CD14-positive monocyte (primary cell): ENCODE data around the gene TRIM64C. TPM values are rescaled to one million over a fixed set of nuclear protein-coding genes. Genes with fewer than 3 reads are reported as not detected.
"Not testable (repeated sequence)": the region's sequence is repeated elsewhere in the genome, so short reads cannot be mapped to it uniquely, and the experiment has no call there.

Experiments
- DNase-seq, 3 donors: peaks; one replicate each; pipeline ENCODE4 v3.0.0-alpha.2; 2011 to 2022
- H2AFZ ChIP-seq: 2 replicates; pipeline ENCODE4 v1.6.0; 2012; ENCODE audit warnings: mild to moderate bottlenecking, low read depth, low read length, inconsistent platforms; ENCODE audit not compliant: insufficient read depth, poor library complexity, severe bottlenecking
- H3K27ac ChIP-seq, 2 donors: 1 replicate in 1 of 2; 2 replicates in 1 of 2; pipeline ENCODE4 v1.5.1; 2012 to 2013; ENCODE audit warnings: low read length in 2 of 2, control low read depth in 1 of 2, inconsistent platforms in 1 of 2, low read depth in 1 of 2, mild to moderate bottlenecking in 1 of 2
- H3K27me3 ChIP-seq, 2 donors: one replicate each; pipeline versions ENCODE4 v1.6.0 to v1.6.1; 2011 to 2013; ENCODE audit warnings: low read length in 2 of 2; ENCODE audit not compliant: control insufficient read depth in 2 of 2, insufficient read depth in 2 of 2
- H3K36me3 ChIP-seq, 2 donors: replicated peaks in 1 of 2; 1 replicate in 1 of 2; 2 replicates in 1 of 2; pipeline versions ENCODE4 v1.5.1 to v1.6.1; 2012 to 2013; ENCODE audit warnings: low read length in 2 of 2, control low read depth in 1 of 2, inconsistent platforms in 1 of 2, mild to moderate bottlenecking in 1 of 2; ENCODE audit not compliant: insufficient read depth in 2 of 2, control insufficient read depth in 1 of 2
- H3K4me1 ChIP-seq, 2 donors: 1 replicate in 1 of 2; 2 replicates in 1 of 2; pipeline versions ENCODE4 v1.5.1 to v1.6.1; 2012 to 2013; ENCODE audit warnings: low read length in 2 of 2, control low read depth in 1 of 2, inconsistent platforms in 1 of 2, mild to moderate bottlenecking in 1 of 2, moderate library complexity in 1 of 2; ENCODE audit not compliant: insufficient read depth in 2 of 2, control insufficient read depth in 1 of 2
- H3K4me2 ChIP-seq: replicated peaks from 2 replicates; pipeline ENCODE3; 2012; ENCODE audit warnings: low read length, moderate library complexity, mild to moderate bottlenecking; ENCODE audit not compliant: poor library complexity, severe bottlenecking; ENCODE audit errors: extremely low read depth
- H3K4me3 ChIP-seq, 3 experiments: fragments of 200-600 bp in 1 of 3; sonication (generic) in 1 of 3; replicated peaks in 1 of 3; 1 replicate in 2 of 3; 2 replicates in 1 of 3; pipeline ENCODE4 v1.5.1; 2011 to 2013; ENCODE audit warnings: low read length in 3 of 3, mild to moderate bottlenecking in 3 of 3, control low read depth in 2 of 3, low read depth in 2 of 3, inconsistent platforms in 1 of 3, moderate library complexity in 1 of 3
- H3K79me2 ChIP-seq: 2 replicates; pipeline ENCODE4 v1.6.0; 2012; ENCODE audit warnings: mild to moderate bottlenecking, control low read depth, inconsistent platforms, low read length, moderate library complexity; ENCODE audit not compliant: insufficient read depth
- H3K9ac ChIP-seq: 2 replicates; pipeline ENCODE4 v1.6.0; 2017; ENCODE audit warnings: low read length, mild to moderate bottlenecking; ENCODE audit not compliant: insufficient read depth, poor library complexity, severe bottlenecking
- H3K9me3 ChIP-seq, 2 donors: replicated peaks in 1 of 2; 1 replicate in 1 of 2; 2 replicates in 1 of 2; pipeline versions ENCODE4 v1.5.1 to v1.6.1; 2012 to 2013; ENCODE audit warnings: low read length in 2 of 2, control low read depth in 1 of 2; ENCODE audit not compliant: control insufficient read depth in 1 of 2, insufficient read depth in 1 of 2
- H4K20me1 ChIP-seq: 2 replicates; pipeline ENCODE4 v1.6.0; 2012; ENCODE audit warnings: mild to moderate bottlenecking, low read length, control low read depth, moderate library complexity; ENCODE audit not compliant: insufficient read depth
- H3K27ac Mint-ChIP-seq, 7 donors: one replicate each; pipeline ENCODE4 v1.8.0; 2020; ENCODE audit warnings: mild to moderate bottlenecking in 7 of 7, mixed read lengths in 7 of 7, moderate library complexity in 6 of 7, inconsistent platforms in 2 of 7
- H3K27me3 Mint-ChIP-seq, 3 donors: one replicate each; pipeline ENCODE4 v1.8.0; 2021 to 2022; ENCODE audit warnings: low read depth in 3 of 3, mild to moderate bottlenecking in 3 of 3, mixed read lengths in 3 of 3, moderate library complexity in 3 of 3, inconsistent platforms in 1 of 3
- H3K36me3 Mint-ChIP-seq, 2 donors: one replicate each; pipeline ENCODE4 v1.8.0; 2020; ENCODE audit warnings: mixed read lengths in 2 of 2, inconsistent platforms in 1 of 2, mild to moderate bottlenecking in 1 of 2
- H3K4me1 Mint-ChIP-seq: one replicate; pipeline ENCODE4 v1.8.0; 2020; ENCODE audit warnings: mild to moderate bottlenecking, mixed read lengths
- H3K4me3 Mint-ChIP-seq, 2 donors: one replicate each; pipeline ENCODE4 v1.8.0; 2020; ENCODE audit warnings: mild to moderate bottlenecking in 2 of 2, mixed read lengths in 2 of 2, moderate library complexity in 1 of 2
- H3K9me3 Mint-ChIP-seq, 7 donors: one replicate each; pipeline ENCODE4 v1.8.0; 2020 to 2022; ENCODE audit warnings: mixed read lengths in 7 of 7, mild to moderate bottlenecking in 6 of 7, moderate library complexity in 6 of 7, inconsistent platforms in 2 of 7
- WGBS: methylation state at CpG from one replicate; pipeline ENCODE4 v1.1.5; 2013; ENCODE audit warnings: missing lambda C conversion rate; ENCODE audit not compliant: insufficient coverage; 5-methylcytosine and 5-hydroxymethylcytosine counted together
- intact Hi-C, 2 donors: fragments of 100-400 bp; cut with micrococcal nuclease; formaldehyde crosslinking; loops; one replicate each; pipeline versions ENCODE4 v1.15.0 to v1.15.1; 2023
- polyA plus RNA-seq, 3 donors: library from polyadenylated mRNA; depleted of rRNA in 1 of 3; unstranded in 2 of 3; stranded (reverse) in 1 of 3; fragments of 300-500 nt in 2 of 3; fragments of >200 nt in 1 of 3; fragmentation: Illumina TruSeq in 2 of 3; gene quantifications; 1 replicate in 2 of 3; 2 replicates in 1 of 3; pipeline ENCODE4 v1.2.3, GENCODE V29; 2012 to 2021
- small RNA-seq: library from RNA; depleted of rRNA; stranded (forward); fragments of <200 nt; gene quantifications from one replicate; pipeline ENCODE3, GENCODE V24; 2012; ENCODE audit warnings: low read depth; ENCODE audit not compliant: insufficient read length

TRIM64C gene
- polyA plus RNA-seq, 3 donors: not detected

DNA sequence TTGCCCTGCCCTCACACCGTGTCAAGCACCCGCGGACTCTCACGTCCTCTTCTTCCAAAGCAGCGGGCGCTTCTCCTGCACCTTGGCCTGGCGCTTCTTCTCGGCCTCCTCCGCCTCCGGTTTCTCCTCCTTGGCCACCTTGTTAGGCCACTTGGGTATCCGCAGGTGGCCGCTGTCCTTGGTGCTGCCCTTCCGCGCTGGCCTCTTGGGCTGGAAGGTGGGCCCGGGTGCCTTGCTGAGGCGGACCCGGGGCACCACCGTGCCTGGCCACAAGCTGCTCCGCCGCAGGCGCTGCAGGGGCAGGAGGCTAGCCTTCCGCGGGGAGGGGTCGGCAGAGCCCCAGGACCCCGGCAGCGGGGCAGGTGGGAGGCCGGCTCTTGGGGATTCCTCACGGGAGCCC is 10.7 kb downstream of the TRIM64C start:
- H3K9me3 ChIP-seq: peaks cover 8 to 36% of the 10 kb centered on the region in 2 donors
- DNase-seq, H3K4me3 Mint-ChIP-seq, H3K9ac ChIP-seq, H3K4me1 Mint-ChIP-seq, H3K27me3 Mint-ChIP-seq, H3K27ac ChIP-seq, intact Hi-C loops, H3K27ac Mint-ChIP-seq, H3K4me2 ChIP-seq, H3K4me3 ChIP-seq, H3K4me1 ChIP-seq, H3K79me2 ChIP-seq, H3K27me3 ChIP-seq, H3K36me3 Mint-ChIP-seq, H4K20me1 ChIP-seq, H3K36me3 ChIP-seq, H2AFZ ChIP-seq: not testable (repeated sequence)
- H3K9me3 Mint-ChIP-seq: peaks cover 10 to 34% (median 22%) of the 10 kb centered on the region in 7 donors
- WGBS: 56% methylated on average over 16 of the region's 28 CpGs

DNA sequence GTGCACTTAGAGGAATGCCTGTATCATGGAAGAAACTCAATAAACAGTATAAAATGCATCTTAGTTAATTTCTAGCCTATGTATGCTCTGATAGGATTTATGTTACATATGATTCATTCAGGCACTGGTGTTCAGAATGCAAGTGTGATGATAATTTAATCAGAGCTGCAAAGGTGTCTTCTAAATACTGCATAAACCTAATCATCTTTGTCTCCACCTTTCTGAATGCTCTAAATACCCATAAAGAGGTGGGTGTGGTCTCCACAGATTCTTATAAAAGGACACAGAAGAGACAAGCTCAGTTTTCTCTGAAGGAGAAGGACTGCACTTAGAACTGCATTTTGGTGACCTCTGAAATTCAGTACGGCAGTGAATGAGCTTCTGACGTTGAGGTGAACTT is 30.4 kb downstream of the TRIM64C start, which contains the start of gene TRIM49B:
Gene TRIM49B, plus strand, starts transcription at position 301 of the 400 bp plus-strand sequence. CDS start 2,777 bp downstream, outside the sequence.
- H3K9me3 ChIP-seq, H3K4me1 Mint-ChIP-seq, H3K27ac ChIP-seq, H3K4me3 ChIP-seq, H3K4me3 Mint-ChIP-seq, H3K36me3 ChIP-seq, H2AFZ ChIP-seq, intact Hi-C loops, H3K9ac ChIP-seq, H3K27ac Mint-ChIP-seq, H3K4me2 ChIP-seq, H3K36me3 Mint-ChIP-seq, H4K20me1 ChIP-seq, H3K9me3 Mint-ChIP-seq, H3K27me3 ChIP-seq, H3K4me1 ChIP-seq, H3K27me3 Mint-ChIP-seq, DNase-seq, H3K79me2 ChIP-seq: not testable (repeated sequence)
- WGBS: no CpG with 5 or more reads among the region's 2 CpGs

Small RNA genes lying within 50 kb of the gene (small RNA-seq; reads per million reads assigned to genes)
- gene AC084851.1: not detected

Other genes with a start within 250 kb of the TRIM64C start
- gene TRIM51G, start 75.2 kb downstream of the TRIM64C start, polyA plus RNA-seq: not detected
- not detected for gene TRIM49B, start 30.3 kb downstream of the TRIM64C start, polyA plus RNA-seq
- gene FOLH1, start 149.5 kb upstream of the TRIM64C start, polyA plus RNA-seq: not detected